GM19463 (cell line): Measurements from ENCODE around the gene RNF208.

Experiments
- ATAC-seq: cut with Tn5 transposase; IDR thresholded peaks from one replicate; pipeline ENCODE4 v1.9.1; 2021; ENCODE audit warnings: mild to moderate bottlenecking, moderate library complexity; ENCODE audit not compliant: unreplicated experiment

RNF208 gene

GRCh38 chr9:137178201-137178938 lies 43.7 kb downstream of the RNF208 start:
- no peak for ATAC-seq

GRCh38 chr9:137176302-137177182 lies 45.5 kb downstream of the RNF208 start:
- ATAC-seq: no peak

- ATAC-seq: no peak
These were observed 46.6 kb downstream of the RNF208 start for GRCh38 chr9:137175345-137175961.

- ATAC-seq: no peak
These were observed 47.2 kb downstream of the RNF208 start for GRCh38 chr9:137174722-137175293.

- no peak for ATAC-seq
These were observed 48.0 kb downstream of the RNF208 start for GRCh38 chr9:137173796-137174664.

GRCh38 chr9:137172901-137173795 lies 48.9 kb downstream of the RNF208 start:
- ATAC-seq: no peak

GRCh38 chr9:137171149-137171900 lies 50.7 kb downstream of the RNF208 start:
- ATAC-seq: no peak

- ATAC-seq: no peak
These were observed 51.4 kb downstream of the RNF208 start for GRCh38 chr9:137170486-137171148.
